Left hindlimb (tissue), 1 donor: ENCODE results near the gene ZNF358.

Experiments used
- DNase-seq: peaks from one replicate; pipeline ENCODE4 v3.0.0-alpha.2; 2018

The ZNF358 gene

DNA sequence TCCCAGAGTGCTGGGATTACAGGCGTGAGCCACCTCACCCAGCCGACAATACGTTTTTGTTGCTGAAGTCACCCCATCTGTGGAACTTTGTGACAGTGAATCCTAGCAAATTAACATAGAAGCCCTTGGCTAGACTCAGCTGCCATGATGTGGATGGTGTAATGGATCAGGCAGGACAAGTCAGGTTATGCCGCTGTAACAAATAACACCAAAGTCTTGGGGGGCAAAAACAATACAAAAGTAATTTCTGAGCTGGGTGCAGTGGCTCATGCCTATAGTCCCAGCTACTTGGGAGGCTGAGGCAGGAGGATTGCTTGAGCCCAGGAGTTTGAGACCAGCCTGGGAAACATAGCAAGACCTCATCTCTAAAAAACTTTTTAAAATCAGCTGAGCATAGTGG, 49.0 kb downstream of the ZNF358 start:
- no peak for DNase-seq

DNA sequence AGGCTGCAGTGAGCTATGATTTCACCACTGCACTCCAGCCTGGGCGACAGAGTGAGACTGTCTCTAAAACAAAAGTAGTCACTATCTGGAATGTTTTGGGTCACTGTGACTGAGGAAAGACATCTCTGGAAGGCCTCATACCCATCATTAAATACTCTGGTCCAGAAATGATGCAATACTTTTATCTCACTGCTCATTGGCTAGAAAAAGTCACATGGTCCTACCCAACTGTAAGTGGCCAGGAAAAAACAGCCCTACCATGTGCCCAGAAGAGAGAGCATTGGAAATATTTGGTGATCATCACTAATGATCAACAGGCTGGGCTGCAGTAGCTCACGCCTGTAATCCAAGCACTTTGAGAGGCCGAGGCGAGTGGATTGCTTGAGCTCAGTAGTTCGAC, 49.4 kb downstream of the ZNF358 start:
- no peak for DNase-seq
